SK-N-MC (cell line): ENCODE results near the gene GSG1L.

Source experiments
- EZH2 ChIP-seq: fragments of 200-600 bp; sonication (generic); IDR thresholded peaks from one replicate; pipeline ENCODE4 v1.6.1; 2017; ENCODE audit warnings: antibody characterized with exemption
- POLR2AphosphoS5 ChIP-seq: IDR thresholded peaks from 2 replicates; pipeline ENCODE4 v1.6.1; 2012; ENCODE audit warnings: mild to moderate bottlenecking, low read depth, low read length, borderline replicate concordance

DNA sequence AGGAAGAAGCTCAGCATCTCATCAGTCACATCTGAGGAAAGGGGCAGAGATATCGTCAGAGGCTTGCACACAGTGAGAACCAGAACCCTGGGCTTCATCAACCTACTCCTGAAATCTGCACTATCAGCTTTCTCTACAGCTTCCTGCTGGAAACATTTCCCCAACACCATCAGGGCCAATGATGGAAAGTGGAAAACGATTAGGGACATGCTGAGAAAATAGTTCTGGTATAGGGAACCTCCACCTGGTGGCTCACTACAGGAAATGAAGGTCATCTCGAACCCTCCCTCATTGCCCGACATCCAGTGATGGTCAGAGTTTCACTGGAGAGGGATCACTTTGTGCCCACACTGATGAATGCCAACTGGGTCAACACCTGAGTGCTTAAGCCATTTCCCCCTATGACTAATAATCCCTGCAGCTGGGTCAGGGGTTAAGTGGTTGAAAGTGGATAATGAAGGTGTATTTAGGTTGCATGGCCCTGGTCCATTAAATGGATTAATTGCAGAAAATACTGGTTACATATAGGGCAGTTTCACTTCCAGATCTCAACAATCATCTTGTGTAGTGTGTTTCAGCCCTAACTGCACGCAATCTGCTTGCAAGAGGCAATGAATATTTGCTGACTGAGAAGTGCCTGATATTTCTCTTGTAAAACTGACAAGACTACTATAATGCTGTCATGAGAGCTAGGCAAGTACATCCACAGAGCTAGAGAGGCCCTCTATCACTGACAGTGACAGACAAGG lies 43.1 kb upstream of the GSG1L start:
- TF ChIP-seq POLR2AphosphoS5 (no peak), EZH2 (no peak)
